ENCODE results near the gene SPATA16.
"Not testable (repeated sequence)": the region's sequence is repeated elsewhere in the genome, so short reads cannot be mapped to it uniquely, and the experiment has no call there.

Gene SPATA16

GRCh38 chr3:173140986-173141385 lies at the start of gene SPATA16:
SPATA16 (minus strand) TSS chr3:173141235; CDS start chr3:173117731, 23,504 bp downstream.
- DNase-seq (ENCODE audit: insufficient read length, low spot score) (no peak), FAIRE-seq (no peak)

- FAIRE-seq; DNase-seq (ENCODE audit: insufficient read length, low spot score): not testable (repeated sequence)
Measured at GRCh38 chr3:173183022-173183421, 42.0 kb upstream of the SPATA16 start.

- DNase-seq (ENCODE audit: insufficient read length, low spot score) (no peak), FAIRE-seq (no peak)
Measured at GRCh38 chr3:173173652-173174051, 32.6 kb upstream of the SPATA16 start.

- not testable (repeated sequence) for DNase-seq (ENCODE audit: insufficient read length, low spot score); FAIRE-seq
Measured at GRCh38 chr3:173159139-173159538, 18.1 kb upstream of the SPATA16 start.

GRCh38 chr3:173156533-173156932 lies 15.5 kb upstream of the SPATA16 start:
- not testable (repeated sequence) for FAIRE-seq; DNase-seq (ENCODE audit: insufficient read length, low spot score)

GRCh38 chr3:173153631-173154030 lies 12.6 kb upstream of the SPATA16 start:
- DNase-seq (ENCODE audit: insufficient read length, low spot score) (no peak), FAIRE-seq (no peak)

- no peak for DNase-seq (ENCODE audit: insufficient read length, low spot score)
- no peak for FAIRE-seq
Measured at GRCh38 chr3:173139420-173139819, 1.6 kb downstream of the SPATA16 start.

- FAIRE-seq: no peak
- no peak for DNase-seq (ENCODE audit: insufficient read length, low spot score)
Measured at GRCh38 chr3:173138026-173138425, 3.0 kb downstream of the SPATA16 start.

GRCh38 chr3:173135059-173135458 lies 6.0 kb downstream of the SPATA16 start:
- DNase-seq (ENCODE audit: insufficient read length, low spot score): no peak
- FAIRE-seq: no peak

- no peak for FAIRE-seq
Measured at GRCh38 chr3:173128633-173129032, 12.4 kb downstream of the SPATA16 start.

GRCh38 chr3:173111321-173111720 lies 29.7 kb downstream of the SPATA16 start:
- DNase-seq (ENCODE audit: insufficient read length, low spot score) (no peak), FAIRE-seq (no peak)

More at GRCh38 chr3:173128633-173129032, 12.4 kb downstream of the SPATA16 start:
- DNase-seq (ENCODE audit: insufficient read length, low spot score): no peak

- DNase-seq (ENCODE audit: insufficient read length, low spot score) (no peak), FAIRE-seq (no peak)
Measured at GRCh38 chr3:173109143-173109542, 31.9 kb downstream of the SPATA16 start.

- FAIRE-seq (no peak), DNase-seq (ENCODE audit: insufficient read length, low spot score) (no peak)
Measured at GRCh38 chr3:173103469-173103868, 37.6 kb downstream of the SPATA16 start.

- no peak for DNase-seq (ENCODE audit: insufficient read length, low spot score)
- FAIRE-seq: no peak
Measured at GRCh38 chr3:173098959-173099358, 42.1 kb downstream of the SPATA16 start.

GRCh38 chr3:173096994-173097785 lies 43.8 kb downstream of the SPATA16 start:
- FAIRE-seq: no peak
- DNase-seq (ENCODE audit: insufficient read length, low spot score): no peak

GRCh38 chr3:173096140-173096539 lies 44.9 kb downstream of the SPATA16 start:
- DNase-seq (ENCODE audit: insufficient read length, low spot score) (no peak), FAIRE-seq (no peak)

- DNase-seq (ENCODE audit: insufficient read length, low spot score): no peak
- FAIRE-seq: no peak
Measured at GRCh38 chr3:173092038-173092437, 49.0 kb downstream of the SPATA16 start.

- DNase-seq (ENCODE audit: insufficient read length, low spot score) (no peak), FAIRE-seq (no peak)
Measured at GRCh38 chr3:173090492-173090891, 50.5 kb downstream of the SPATA16 start.

- no peak for FAIRE-seq
- DNase-seq (ENCODE audit: insufficient read length, low spot score): no peak
Measured at GRCh38 chr3:173089283-173089682, 51.8 kb downstream of the SPATA16 start.

GRCh38 chr3:173078525-173078924 lies 62.5 kb downstream of the SPATA16 start:
- DNase-seq (ENCODE audit: insufficient read length, low spot score) (no peak), FAIRE-seq (no peak)

GRCh38 chr3:173066044-173067004 lies 74.7 kb downstream of the SPATA16 start:
- DNase-seq (ENCODE audit: insufficient read length, low spot score) (no peak), FAIRE-seq (no peak)
